Inflammatory macrophage (primary cell): ENCODE measurements around the gene S1PR2.

ENCODE experiments used
- DNase-seq, 2 donors: peaks; one replicate each; pipeline ENCODE4 v3.0.0-alpha.2; 2020 to 2022
- total RNA-seq, 18 experiments: gene quantifications; one replicate each; lab custom pipeline; 2026; ENCODE audit warnings: mixed read lengths in 6 of 18, inconsistent platforms in 2 of 18; lab: John Stamatoyannopoulos, UW

Gene S1PR2, protein sequence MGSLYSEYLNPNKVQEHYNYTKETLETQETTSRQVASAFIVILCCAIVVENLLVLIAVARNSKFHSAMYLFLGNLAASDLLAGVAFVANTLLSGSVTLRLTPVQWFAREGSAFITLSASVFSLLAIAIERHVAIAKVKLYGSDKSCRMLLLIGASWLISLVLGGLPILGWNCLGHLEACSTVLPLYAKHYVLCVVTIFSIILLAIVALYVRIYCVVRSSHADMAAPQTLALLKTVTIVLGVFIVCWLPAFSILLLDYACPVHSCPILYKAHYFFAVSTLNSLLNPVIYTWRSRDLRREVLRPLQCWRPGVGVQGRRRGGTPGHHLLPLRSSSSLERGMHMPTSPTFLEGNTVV
- 18.3 to 76.3 (median 42.2) reads per million in 18 experiments for total RNA-seq

DNA sequence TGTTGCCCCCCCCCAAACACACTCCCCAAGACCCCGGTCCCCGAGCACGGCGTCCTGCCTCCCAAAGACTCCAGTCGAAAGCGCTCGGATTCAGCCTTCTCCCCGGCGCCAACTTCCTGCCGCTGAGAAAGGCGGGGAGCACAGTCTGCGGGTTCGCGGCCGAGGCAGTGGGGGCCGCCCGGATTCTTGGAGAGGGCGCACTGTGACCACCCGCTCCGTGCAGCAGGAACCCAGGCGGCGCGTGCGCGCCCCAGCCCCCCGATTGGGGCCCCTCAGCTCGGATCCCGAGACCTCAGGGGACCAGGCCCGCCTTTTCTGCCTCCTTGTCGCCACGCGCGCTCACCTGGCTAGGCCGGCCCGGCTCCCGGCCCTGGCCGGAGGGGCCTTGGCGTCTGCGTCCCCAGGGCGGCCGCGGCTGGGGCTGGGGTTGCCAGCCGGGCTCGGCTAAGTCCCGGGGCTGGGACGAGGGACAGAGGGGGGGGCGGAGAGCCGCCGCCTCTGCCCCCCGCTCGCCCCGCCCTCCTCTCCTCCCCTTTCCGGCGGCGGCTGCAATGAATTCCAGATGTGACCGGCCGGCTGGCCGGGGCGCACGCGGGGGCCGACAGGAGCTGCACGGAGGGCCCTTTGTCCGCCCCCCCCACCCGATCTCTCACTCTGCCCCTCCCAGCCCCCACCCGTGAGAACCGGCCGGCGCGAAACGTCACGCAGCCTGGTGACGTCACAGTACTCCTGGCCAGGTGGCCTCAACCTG is at the start of gene S1PR2:
TSS of gene S1PR2 (minus strand) at position 471 of the 751 bp plus-strand sequence. CDS start 6,426 bp downstream, outside the sequence.
- peak; percentile 65 to 77 for DNase-seq

DNA sequence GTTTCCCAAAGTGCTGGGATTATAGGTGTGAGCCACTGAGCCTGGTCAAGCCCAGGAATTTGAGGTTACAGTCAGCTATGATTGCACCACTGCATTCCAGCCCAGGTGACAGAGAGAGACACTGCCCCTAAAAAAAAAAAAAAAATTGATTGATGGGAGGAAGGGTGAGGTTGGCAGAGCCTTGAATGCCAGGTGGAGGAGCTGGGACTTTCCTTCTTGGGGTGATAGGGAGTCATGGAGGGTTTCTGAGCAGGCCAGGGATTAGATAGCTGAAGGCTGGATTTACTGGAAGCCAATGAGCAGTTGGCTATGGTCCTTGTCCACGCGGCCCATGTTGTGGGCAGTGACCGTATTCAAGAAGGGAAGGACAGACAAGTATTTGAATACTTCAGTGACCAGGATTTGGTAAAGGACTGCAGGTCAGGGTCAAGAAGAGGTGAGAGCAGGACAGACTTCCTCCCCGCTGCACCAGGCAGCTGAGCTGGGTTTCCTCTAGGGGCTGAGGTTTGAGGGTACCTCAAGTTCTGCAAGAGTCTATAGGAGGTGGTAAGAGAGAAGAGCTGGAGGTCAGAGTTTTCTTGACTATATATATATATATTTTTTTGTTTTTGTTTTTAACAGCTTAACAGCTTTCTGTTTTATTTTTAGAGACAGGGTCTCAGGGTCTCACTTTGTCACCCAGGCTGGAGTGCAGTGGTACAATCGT is 48.8 kb upstream of the S1PR2 start:
- DNase-seq = no peak

DNA sequence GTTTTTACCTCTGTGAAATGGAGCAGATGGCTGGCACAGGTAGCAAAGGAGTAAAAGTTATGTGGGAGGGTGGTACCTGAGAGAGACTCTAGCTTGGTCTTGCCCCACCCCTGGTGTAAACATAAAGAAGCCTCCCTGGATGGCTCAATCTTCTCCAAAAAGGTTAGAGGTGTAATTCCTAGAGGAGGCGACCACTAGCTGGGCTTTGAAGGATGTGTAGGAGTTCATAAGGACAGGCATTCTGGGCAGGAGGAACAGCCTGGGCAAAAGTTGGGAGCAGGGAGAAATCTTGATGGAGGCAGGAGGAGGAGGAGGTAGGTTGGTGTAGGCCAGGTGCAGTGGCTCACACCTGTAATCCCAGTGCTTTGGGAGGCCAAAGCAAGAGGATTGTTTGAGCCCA is 47.8 kb upstream of the S1PR2 start:
- DNase-seq = no peak

DNA sequence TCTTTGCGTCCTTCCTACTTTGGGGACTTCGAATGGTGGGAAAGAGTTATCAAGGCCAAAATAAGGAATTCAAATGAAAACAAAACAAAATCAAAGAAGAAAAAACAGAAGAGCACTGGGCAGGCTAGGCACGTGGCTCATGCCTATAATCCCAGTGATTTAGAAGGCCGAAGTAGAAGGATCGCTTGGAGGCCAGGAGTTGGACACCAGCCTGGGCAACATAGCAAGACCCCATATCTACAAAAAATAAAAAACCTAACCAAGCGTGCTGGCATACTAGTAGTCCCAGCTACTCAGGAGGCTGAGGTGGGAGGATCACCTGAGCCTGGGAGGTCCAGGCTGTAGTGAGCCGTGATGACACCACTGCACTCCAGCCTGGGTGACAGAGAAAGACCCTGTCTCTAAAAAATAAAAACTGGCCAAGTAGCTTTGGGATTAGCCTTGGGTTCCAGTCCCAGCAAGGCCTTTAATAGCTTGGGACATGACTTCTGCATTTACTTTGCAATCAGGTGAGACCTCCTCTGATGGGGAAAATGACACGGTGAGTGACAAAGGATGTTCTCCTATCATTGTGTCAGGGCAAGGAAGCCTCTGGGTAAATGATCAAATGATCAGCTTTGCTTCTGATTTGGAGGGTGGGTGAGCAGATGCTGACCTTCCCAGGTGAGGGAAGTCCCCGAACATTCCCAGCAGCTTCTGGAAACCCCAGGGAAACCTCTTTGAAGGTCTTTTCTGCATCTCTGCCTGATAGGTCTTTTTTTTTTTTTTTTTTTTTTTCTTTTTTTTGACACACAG is 46.9 kb upstream of the S1PR2 start:
- DNase-seq = no peak

DNA sequence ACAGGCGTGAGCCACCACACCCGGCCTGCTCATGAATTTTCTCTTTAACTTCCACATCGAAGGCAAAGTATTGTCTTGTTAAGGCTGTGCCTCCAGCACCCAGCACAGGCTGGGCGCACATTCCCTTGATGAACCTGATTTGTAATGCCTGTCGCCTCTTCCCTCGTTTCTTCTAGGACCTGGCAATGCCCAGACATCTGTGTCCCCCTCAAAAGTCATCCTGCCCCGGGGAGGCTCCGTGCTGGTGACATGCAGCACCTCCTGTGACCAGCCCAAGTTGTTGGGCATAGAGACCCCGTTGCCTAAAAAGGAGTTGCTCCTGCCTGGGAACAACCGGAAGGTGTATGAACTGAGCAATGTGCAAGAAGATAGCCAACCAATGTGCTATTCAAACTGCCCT is 43.5 kb upstream of the S1PR2 start:
- DNase-seq = no peak

DNA sequence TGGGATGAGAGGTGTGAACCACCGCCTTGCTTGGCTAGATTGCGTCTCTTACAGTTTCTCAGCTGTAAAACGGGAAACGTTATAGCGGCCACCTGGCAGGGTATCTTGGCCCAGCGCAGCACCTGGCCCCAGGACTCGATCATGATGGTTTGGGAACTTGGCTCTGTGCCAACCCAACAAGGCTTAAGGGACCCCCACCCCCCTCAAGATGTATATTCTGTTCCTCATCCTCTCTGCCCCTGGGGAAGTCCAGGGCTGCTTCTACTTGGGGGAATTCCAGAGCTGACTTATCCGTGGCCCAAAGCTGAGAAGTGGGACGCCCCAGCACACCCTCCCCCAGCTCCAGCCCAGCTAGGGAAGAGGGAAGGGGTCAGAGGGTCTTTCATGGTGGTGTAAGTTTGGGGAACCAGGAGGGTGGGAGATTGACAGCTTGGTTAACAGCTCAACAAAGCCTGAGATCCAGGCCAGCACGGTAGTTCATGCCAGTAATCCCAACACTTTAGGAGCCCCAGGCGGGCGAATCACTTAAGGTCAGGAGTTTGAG is 40.5 kb upstream of the S1PR2 start:
- peak; percentile 32 to 61 for DNase-seq

DNA sequence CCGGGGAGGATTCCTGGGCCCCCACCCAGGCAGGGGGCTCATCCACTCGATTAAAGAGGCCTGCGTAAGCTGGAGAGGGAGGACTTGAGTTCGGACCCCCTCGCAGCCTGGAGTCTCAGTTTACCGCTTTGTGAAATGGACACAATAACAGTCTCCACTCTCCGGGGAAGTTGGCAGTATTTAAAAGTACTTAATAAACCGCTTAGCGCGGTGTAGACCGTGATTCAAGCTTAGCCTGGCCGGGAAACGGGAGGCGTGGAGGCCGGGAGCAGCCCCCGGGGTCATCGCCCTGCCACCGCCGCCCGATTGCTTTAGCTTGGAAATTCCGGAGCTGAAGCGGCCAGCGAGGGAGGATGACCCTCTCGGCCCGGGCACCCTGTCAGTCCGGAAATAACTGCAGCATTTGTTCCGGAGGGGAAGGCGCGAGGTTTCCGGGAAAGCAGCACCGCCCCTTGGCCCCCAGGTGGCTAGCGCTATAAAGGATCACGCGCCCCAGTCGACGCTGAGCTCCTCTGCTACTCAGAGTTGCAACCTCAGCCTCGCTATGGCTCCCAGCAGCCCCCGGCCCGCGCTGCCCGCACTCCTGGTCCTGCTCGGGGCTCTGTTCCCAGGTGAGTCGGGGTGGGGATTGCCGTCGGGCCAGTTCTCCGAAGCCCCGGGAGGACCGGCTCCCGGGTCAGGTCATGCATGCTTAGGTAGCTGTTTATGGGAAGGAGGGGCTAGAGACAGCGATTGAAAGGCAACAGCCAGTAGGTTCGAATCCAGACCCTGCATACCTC is 39.7 kb upstream of the S1PR2 start, which contains the start of gene ICAM1:
TSS of gene ICAM1 (plus strand) at position 505 of the 779 bp plus-strand sequence. CDS start at position 545, 40 bp downstream.
- DNase-seq = peak; percentile 93 to 94

DNA sequence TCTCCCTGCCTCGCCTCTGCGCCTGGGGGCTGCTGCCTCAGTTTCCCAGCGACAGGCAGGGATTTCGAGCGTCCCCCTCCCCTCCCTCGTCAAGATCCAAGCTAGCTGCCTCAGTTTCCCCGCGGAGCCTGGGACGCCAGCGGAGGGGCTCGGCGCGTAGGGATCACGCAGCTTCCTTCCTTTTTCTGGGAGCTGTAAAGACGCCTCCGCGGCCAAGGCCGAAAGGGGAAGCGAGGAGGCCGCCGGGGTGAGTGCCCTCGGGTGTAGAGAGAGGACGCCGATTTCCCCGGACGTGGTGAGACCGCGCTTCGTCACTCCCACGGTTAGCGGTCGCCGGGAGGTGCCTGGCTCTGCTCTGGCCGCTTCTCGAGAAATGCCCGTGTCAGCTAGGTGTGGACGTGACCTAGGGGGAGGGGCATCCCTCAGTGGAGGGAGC is 39.1 kb upstream of the S1PR2 start:
- DNase-seq = peak; percentile 94 to 98

DNA sequence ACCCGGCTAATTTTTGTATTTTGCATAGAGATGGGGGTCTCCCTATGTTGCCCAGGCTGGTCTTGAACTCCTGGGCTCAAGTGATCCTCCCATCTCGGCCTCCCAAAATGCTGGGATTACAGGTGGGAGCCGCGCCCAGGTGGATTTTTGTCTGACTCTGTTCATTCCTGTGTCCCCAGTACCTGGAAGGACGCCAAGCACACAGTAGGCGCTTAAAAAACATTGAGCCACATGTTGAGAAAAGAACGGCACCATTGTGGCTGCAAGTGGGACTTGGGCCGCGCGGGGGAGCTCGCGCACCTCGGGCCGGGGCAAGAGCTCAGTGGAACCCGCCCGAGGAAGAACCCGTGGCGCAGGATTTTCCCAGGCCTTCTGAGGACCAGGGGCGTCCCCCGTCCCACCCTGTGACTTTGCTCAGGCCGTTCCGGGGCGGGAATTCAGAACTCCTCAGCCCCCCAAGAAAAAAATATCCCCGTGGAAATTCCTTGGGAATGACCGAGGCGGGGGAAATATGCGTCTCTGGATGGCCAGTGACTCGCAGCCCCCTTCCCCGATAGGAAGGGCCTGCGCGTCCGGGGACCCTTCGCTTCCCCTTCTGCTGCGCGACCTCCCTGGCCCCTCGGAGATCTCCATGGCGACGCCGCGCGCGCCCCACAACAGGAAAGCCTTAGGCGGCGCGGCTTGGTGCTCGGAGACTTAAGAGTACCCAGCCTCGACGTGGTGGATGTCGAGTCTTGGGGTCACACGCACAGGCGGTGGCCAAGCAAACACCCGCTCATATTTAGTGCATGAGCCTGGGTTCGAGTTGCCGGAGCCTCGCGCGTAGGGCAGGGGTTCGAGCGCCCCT is 38.4 kb upstream of the S1PR2 start:
- DNase-seq = peak; percentile 89 to 90

DNA sequence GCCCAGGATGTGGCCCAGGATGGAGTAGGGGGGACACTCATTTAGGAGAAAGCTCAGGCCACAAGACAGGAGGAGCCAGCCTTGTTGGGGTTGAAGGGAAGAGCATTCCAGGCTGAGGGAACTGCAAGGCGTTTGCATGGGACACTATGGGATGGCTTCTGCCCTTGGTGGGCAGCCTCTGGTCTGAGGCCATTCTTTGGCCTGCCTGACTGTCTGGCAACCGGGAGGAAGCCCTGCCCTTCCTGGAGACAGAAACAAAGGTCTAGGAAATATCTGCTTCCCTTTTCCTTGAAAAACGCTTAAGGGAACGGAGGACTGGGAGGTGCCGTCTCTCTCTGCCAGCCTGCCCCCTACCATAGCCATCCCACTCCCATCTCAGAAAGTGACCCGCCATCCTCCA is 36.9 kb upstream of the S1PR2 start:
- DNase-seq = peak in 1 of 2 donors; percentile 38

DNA sequence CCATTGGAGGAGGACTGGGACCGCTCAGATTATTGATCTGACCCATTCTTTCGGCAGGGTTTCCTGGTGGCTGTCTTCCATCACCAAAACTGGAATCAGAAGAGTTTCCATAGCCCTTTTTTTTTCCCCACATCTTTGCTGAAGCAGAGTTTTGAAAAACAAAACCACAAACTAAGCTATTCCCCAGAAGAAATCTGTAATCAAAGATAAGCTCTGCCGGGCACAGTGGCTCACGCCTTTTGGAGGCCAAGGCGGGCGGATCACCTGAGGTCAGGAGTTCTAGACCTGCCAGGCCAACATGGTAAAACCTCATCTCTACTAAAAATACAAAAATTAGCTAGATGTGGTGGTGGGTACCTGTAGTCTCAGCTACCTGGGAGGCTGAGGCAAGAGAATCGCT is 35.6 kb upstream of the S1PR2 start:
- no peak for DNase-seq

DNA sequence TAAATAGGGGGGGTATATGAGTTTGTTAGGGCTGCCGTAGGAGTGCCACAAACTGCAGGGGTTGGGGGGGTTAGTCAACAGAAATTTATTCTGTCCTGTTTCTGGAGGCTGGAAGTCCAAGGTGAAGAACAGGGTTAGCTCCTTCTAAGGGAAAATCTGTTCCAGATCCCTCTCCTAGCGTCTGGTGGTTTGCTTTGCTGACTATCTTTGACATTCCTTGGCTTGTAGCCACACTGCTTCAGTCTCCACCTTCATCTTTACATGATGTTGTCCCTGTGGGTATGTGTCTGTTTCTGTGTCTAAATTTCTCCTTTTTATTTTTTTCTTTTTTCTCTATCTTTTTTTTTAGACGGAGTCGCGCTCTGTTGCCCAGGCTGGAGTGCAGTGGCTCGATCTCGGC is 31.6 kb upstream of the S1PR2 start:
- DNase-seq = no peak

DNA sequence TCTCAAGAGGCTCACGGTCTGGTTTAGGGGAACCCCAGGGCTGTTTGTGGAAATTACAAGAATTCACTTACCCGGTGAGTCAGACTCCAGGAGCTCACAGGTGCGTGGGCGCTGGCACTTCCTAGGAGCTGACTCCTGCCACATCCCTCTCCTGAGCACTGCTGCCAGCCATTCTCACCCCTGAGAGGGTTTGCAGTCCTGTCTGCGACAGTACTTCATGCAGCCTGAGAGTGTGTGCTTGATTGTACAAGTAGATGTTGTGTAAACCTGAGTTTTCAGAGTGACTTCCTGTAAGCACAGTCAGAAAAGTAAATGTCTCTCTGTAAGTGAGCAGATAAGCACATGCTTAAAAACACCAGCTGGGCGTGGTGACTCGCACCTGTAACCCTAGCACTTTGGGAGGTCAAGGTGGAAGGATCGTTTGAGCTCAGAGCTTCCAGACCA is 29.0 kb upstream of the S1PR2 start:
- DNase-seq = peak in 1 of 2 donors; percentile 25

DNA sequence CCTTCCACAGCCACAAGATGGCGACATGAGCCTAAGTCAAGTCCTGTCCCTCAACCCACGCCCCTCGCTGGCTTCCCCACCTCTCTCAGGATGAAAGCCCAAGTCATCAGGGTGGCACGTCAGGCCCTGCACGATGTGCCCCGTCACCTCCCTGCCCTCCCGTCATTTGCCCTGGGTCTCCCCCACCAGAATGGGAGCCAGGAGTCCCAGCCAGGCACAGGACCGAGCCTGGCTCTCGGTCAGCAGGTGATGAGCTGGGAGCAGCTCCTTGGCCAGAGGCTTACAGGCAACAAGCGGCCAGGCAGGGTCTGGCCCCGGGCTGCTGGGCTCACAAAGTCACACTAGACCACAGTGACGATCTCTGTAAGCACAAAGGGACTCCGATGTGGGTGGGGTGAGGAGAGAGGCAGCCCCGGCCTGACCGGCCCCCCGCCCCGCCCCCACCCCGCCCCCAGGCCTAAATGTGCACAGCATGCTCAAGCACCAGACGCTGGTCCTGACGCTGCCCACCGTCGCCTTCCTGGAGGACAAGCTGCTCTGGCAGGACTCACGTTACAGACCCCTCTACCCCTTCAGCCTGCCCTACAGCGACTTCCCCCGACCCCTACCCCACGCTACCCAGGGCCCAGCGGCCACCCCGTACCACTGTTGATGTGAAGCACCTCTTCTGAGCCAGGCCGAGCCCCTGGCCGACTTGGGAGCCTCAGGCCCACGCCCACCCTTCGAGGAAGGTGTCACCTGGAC is 28.2 kb upstream of the S1PR2 start:
- peak; percentile 89 to 94 for DNase-seq

DNA sequence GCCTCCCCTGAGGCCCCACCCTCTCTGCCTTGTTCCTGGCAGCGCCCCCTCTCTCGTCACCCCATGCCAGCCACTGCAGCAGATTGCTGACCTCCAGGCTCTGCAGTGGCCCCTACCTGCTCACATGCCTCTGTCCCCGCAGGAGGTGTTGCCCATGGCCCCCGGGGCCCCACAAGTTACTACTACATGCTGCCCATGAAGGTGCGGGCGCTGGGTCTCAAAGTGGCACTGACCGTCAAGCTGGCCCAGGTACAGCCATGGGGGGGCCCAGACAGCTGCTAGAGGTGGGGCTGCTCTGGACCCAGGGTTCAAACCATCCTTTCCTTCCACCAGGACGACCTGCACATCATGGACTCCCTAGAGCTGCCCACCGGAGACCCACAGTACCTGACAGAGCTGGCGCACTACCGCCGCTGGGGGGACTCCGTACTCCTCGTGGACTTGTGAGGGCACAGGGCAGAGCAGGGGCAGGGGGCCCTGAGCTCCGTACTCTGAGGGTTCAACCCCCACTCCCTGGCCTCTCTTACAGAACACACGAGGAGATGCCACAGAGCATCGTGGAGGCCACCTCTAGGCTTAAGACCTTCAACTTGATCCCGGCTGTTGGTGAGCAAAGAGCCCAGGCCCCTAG is 27.1 kb upstream of the S1PR2 start:
- DNase-seq = no peak

DNA sequence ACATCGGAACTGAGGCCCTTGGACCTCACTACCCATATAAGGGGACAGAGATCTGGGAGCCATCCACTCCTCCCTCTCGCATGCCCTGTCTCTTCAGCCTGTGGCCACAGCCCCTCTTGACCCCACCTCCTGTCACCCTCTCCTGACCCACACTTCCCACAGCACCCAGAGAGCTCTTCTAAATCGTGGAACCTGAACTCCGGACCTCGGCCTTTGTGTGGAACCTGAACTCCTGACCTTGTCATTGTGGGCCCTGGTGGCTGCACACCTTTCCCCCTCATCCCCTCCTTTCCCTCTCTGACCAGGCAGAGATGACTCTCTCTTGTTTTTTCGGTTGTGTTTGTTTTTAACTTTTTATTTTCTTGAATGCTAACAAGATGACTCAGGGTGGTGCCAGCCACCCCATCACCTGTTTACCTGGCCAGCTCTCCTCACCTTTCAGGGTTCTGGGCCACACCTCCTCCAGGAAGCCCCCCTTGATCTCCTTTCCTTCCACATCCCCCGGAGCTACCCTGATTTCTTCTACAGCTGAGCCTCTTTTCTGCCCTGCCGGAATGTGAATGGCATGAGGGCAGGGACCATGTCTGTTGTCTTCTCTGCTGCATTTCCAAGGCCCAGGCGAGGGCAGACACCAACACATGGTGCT is 26.0 kb upstream of the S1PR2 start:
- DNase-seq = no peak

DNA sequence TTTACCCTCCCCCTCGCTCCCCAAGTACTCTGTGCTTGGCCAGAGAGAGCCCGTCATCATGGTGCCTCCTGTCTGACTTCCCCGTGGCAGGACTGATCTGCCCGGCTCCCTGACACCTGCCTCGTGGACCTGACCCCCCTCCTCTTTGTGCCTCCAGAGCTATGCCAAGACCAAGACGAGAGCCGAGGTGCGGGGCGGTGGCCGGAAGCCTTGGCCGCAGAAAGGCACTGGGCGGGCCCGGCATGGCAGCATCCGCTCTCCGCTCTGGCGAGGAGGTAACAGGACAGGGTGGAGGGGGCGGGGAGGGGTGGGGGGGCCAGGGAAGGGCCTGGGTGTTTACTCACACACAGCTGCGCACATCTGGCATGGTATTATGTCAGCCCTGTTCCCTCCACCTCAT is 25.4 kb upstream of the S1PR2 start:
- no peak for DNase-seq

DNA sequence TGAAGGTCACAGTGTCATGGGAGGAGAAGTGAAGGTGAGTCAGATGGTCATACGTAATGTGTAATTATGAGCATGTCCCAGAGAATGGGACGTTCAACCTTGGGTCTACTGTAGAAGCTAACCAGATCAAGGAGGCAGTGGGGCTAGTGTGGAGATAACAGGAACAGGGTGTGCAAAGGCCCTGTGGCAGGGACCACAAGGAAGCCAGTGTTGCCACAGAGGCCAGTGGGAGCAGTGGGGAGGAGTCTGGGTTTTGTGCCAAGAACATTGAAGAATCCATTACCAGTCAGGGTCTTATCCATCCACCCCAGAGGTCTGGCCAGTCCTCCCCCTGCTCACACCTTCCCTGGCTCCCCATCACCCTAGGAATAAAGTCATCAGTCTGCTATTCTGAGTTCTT is 24.2 kb upstream of the S1PR2 start:
- no peak for DNase-seq
